Activated T-cell treated with anti-CD3 and anti-CD28 coated beads, Interleukin-2, amount 50 U/mL, for 72 hours (primary cell): ENCODE measurements around the gene CLNK. TPM values are rescaled to one million over a fixed set of nuclear protein-coding genes. Genes with fewer than 3 reads are reported as not detected.
A peak's percentile ranks its signal among the peaks of the same experiment; 100 is the strongest.

Experiments used
- ATAC-seq, 2 donors: fragments of 150-1000 bp; cut with Tn5 transposase; replicated peaks in 1 of 2; 2 replicates each; pipeline ENCODE4 v1.10.0; 2021; ENCODE audit warnings: moderate library complexity in 2 of 2, mild to moderate bottlenecking in 1 of 2
- DNase-seq, 2 donors: peaks; one replicate each; pipeline ENCODE4 v3.0.0; 2021 to 2022; ENCODE audit warnings: mixed read lengths in 1 of 2
- H3K27ac Mint-ChIP-seq: one replicate; pipeline ENCODE4 v1.8.0; 2022; ENCODE audit warnings: mild to moderate bottlenecking, moderate library complexity, mixed read lengths
- H3K27me3 Mint-ChIP-seq: one replicate; pipeline ENCODE4 v1.8.0; 2022; ENCODE audit warnings: low read depth, mixed read lengths
- H3K36me3 Mint-ChIP-seq, 2 donors: one replicate each; pipeline ENCODE4 v1.8.0; 2022; ENCODE audit warnings: mixed read lengths in 2 of 2, mild to moderate bottlenecking in 1 of 2; ENCODE audit not compliant: insufficient read depth in 2 of 2
- H3K4me1 Mint-ChIP-seq: one replicate; pipeline ENCODE4 v1.8.0; 2022; ENCODE audit warnings: low read depth, mixed read lengths
- H3K4me3 Mint-ChIP-seq, 2 donors: one replicate each; pipeline ENCODE4 v1.8.0; 2022; ENCODE audit warnings: mild to moderate bottlenecking in 2 of 2, mixed read lengths in 2 of 2, moderate library complexity in 2 of 2
- H3K9me3 Mint-ChIP-seq, 2 donors: one replicate each; pipeline ENCODE4 v1.8.0; 2022; ENCODE audit warnings: mixed read lengths in 2 of 2
- total RNA-seq, 2 donors: library from RNA; stranded (reverse); gene quantifications; one replicate each; pipeline ENCODE4 v1.2.3, GENCODE V29; 2022

The CLNK gene
- total RNA-seq, 2 donors from 2014 or later, result 0.05 to 0.55 TPM

DNA sequence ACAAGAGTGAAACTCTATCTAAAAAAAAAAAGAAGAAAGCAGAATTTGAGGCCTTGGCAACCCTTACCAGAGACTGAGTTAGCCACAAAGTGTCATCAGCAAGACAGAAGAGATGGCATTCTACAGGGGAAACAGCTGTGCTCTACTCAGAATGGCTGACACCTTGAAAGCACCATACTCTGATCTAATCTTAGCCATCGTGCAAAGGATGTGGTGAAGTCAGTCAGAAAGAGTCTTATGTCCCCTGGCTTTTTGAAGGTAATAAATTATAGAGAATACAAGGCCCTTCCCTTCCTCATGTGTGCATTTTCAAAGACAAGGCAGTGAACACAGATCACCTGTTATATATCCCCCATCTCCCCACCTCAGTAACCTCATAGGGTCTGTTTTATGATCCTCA is 13.2 kb downstream of the CLNK start:
- Mint-ChIP-seq H3K4me3 (peak overlapping the region in 1 of 2 donors; percentile 66), H3K27ac (peak overlapping the region; percentile 84)

DNA sequence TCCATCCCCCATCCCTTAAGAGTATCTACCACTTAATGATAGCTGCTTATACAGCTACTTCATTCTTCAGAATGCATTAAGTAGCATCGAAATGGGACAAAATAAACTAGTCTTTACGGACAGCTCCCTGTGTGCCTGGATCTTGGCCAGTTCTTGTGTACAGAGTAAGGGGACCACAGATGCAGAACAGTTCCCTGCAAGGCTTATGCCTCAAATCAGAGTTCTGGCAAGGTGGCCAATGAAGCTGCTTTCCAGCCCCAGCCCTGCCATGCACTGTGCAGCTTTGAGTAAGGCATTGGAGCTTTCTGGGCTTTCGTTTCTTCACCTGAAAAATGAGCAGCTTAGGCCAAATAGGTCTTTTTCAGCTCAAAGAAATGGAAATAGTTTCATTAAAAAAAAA is 14.2 kb downstream of the CLNK start:
- Mint-ChIP-seq H3K4me3 (no peak overlapping the region), H3K4me1 (peaks cover 30% of the 10 kb centered on the region), H3K27me3 (no peaks in the 10 kb centered on the region), H3K36me3 (no peaks in the 10 kb centered on the region), H3K9me3 (no peaks in the 10 kb centered on the region), H3K27ac (no peak overlapping the region)
- no peak for ATAC-seq
- no peak for DNase-seq

More for the DNA sequence above, 13.2 kb downstream of the CLNK start:
- H3K36me3 Mint-ChIP-seq, result peaks cover 0 to 3% of the 10 kb centered on the region in 2 donors
- H3K9me3 Mint-ChIP-seq, result no peaks in the 10 kb centered on the region
- DNase-seq, result peak; percentile 20 to 40
- peak; percentile 100 for ATAC-seq
- peaks cover 30% of the 10 kb centered on the region for H3K4me1 Mint-ChIP-seq
- H3K27me3 Mint-ChIP-seq, result no peaks in the 10 kb centered on the region

DNA sequence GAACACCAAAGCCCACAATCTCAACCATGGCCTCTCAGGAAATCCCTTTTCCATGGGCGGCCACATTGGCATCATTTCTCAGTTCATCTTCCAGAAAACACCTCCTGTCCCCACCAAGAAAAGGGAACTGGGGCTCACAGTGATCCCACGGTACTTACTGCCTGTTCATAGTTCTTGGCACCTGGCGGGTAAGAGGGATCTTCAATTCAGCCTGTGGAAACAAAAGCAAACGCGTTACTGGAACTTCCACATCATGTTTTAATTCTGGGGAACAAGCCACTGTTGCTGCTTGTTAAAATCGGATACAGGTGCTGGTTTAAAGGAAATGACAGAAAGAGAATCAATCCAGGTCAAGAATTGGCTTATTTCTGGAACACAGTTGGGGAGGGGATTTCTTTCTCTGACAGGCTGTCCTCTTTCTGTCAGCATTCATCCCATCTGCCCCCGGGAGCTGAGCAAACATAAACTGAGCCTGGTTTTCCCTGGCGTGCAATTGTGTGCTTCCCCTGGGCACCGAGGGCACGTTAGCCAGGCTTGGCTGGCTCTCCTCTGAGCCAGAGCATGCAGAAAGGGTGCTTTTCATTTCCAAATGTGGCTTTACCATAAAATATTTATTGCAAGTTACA is 16.8 kb downstream of the CLNK start:
- DNase-seq, result no peak
- H3K36me3 Mint-ChIP-seq, result no peaks in the 10 kb centered on the region
- no peak overlapping the region for H3K4me3 Mint-ChIP-seq
- H3K4me1 Mint-ChIP-seq, result peaks cover 25% of the 10 kb centered on the region
- H3K9me3 Mint-ChIP-seq, result no peaks in the 10 kb centered on the region
- H3K27me3 Mint-ChIP-seq, result no peaks in the 10 kb centered on the region
- no peak overlapping the region for H3K27ac Mint-ChIP-seq
- no peak for ATAC-seq

GRCh38 chr4:10666616-10667015 is 18.0 kb downstream of the CLNK start:
- no peaks in the 10 kb centered on the region for H3K27me3 Mint-ChIP-seq
- H3K9me3 Mint-ChIP-seq, result no peaks in the 10 kb centered on the region
- ATAC-seq (no peak), DNase-seq (no peak)
- H3K27ac Mint-ChIP-seq, result no peak overlapping the region
- H3K36me3 Mint-ChIP-seq, result no peaks in the 10 kb centered on the region
- no peak overlapping the region for H3K4me3 Mint-ChIP-seq
- H3K4me1 Mint-ChIP-seq, result peaks cover 14% of the 10 kb centered on the region

GRCh38 chr4:10664408-10664807 is 20.2 kb downstream of the CLNK start:
- DNase-seq (peak in 1 of 2 donors; percentile 2), ATAC-seq (peak in 1 of 2 donors; percentile 52)
- Mint-ChIP-seq H3K4me1 (peaks cover 6% of the 10 kb centered on the region), H3K9me3 (no peaks in the 10 kb centered on the region), H3K36me3 (no peaks in the 10 kb centered on the region), H3K27ac (no peak overlapping the region), H3K27me3 (no peaks in the 10 kb centered on the region), H3K4me3 (no peak overlapping the region)

DNA sequence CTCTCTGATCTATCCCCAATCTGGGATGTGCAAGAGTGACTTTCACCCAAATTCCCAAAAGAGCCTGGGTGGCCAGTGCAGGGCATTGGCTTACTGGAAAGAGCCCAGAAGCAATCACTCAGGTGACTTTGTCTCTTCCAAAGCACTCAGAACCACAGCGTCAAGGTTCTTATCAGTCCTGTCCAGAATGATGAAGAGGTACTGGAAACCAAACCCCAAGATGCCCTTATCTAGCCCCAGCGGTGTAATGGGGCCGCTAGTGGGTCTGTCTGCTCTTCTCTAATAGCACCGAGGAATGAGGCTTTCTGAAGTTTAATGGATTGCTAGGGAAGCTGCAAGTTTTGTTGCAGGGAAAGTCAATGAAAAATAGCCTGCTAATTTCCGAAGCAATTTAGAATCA is 21.6 kb downstream of the CLNK start:
- no peaks in the 10 kb centered on the region for H3K9me3 Mint-ChIP-seq
- no peak overlapping the region for H3K4me3 Mint-ChIP-seq
- H3K36me3 Mint-ChIP-seq, result no peaks in the 10 kb centered on the region
- H3K27ac Mint-ChIP-seq, result no peak overlapping the region
- no peak for DNase-seq
- ATAC-seq, result no peak
- peaks cover 8% of the 10 kb centered on the region for H3K4me1 Mint-ChIP-seq
- H3K27me3 Mint-ChIP-seq, result no peaks in the 10 kb centered on the region

DNA sequence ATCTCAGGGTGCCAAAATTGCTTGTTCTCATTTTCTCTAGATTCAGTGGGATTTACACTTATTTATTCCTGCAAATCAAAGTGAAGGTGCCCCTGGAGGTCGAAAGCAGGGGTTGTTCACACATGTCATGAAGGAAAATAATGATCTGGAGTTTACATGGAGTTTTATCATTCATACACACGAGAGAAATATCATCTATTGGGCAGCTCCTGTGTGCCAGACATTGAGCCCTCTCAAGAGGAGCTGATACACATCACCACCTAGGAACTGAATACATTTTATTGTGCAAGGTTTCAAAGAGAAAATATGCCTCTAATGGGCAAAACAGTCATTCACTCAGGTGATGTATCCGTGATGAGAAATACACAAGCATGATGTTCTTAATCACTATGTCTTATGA is 23.5 kb downstream of the CLNK start:
- Mint-ChIP-seq H3K4me3 (no peak overlapping the region), H3K4me1 (peaks cover 27% of the 10 kb centered on the region), H3K9me3 (no peaks in the 10 kb centered on the region), H3K27me3 (no peaks in the 10 kb centered on the region), H3K36me3 (no peaks in the 10 kb centered on the region), H3K27ac (no peak overlapping the region)
- DNase-seq, result no peak
- ATAC-seq, result no peak

DNA sequence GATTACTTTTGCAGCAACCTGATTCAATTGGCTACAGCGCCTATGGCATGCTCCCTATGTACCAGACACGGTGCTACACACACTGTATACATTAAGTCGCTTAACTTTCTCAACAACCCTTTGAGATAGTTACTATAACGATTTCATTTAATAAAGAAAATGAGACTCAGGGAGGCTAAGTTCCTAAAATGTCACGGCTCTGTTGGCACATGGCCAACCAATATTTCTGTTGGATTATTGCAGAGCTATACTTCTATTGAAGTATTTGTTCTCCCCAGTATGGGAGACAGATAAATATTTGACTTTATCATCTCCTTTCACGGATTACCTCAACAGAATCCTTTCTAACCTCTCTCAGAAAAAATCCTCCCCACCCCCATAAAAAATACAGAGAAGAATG is 25.3 kb downstream of the CLNK start:
- Mint-ChIP-seq H3K9me3 (no peaks in the 10 kb centered on the region), H3K27ac (no peak overlapping the region), H3K36me3 (no peaks in the 10 kb centered on the region), H3K4me3 (no peak overlapping the region), H3K27me3 (no peaks in the 10 kb centered on the region), H3K4me1 (peaks cover 34% of the 10 kb centered on the region)
- no peak for DNase-seq
- no peak for ATAC-seq

DNA sequence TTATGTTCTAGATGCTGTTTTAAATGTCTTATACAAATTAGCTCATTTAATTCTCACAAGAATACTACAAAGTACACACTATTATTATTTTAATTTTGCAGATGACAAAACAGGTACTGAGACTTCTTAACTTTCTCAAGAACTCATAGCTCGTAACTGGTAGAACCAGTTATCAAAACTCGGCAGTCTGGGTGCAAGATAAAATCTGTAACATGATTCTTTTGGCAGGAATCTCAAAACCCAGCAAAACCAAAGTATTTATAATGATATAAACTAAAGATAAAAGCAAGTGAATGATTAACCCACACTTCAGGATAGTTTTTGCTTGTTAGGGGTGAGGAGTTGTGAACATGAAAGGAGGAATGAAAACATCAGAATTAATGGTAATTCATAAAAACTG is 27.6 kb downstream of the CLNK start:
- no peak for DNase-seq
- H3K4me3 Mint-ChIP-seq, result peak overlapping the region; percentile 5 to 56
- no peaks in the 10 kb centered on the region for H3K36me3 Mint-ChIP-seq
- ATAC-seq, result no peak
- no peak overlapping the region for H3K27ac Mint-ChIP-seq
- H3K4me1 Mint-ChIP-seq, result peaks cover 32% of the 10 kb centered on the region
- H3K9me3 Mint-ChIP-seq, result no peaks in the 10 kb centered on the region
- H3K27me3 Mint-ChIP-seq, result no peaks in the 10 kb centered on the region

DNA sequence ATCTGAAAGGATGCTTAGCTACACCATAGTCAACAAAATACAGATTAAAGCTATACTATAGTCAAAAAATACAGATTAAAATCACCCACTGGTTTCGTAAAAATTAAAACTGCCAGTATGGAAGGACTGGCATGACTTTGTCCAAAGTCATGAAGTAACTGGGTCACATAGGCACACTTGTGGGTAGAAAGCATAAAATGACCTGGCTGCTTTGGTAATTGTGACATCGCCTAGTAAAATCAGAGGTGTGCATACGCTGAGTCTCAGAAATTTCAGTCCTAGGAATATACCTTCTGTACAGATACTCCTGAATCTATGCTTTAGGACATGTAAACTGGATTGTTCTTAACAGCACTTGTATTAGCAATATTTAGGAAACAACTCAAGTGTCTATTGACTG is 28.1 kb downstream of the CLNK start:
- Mint-ChIP-seq H3K9me3 (no peaks in the 10 kb centered on the region), H3K27me3 (no peaks in the 10 kb centered on the region), H3K4me3 (peak overlapping the region; percentile 5 to 59), H3K27ac (no peak overlapping the region), H3K4me1 (peaks cover 32% of the 10 kb centered on the region), H3K36me3 (no peaks in the 10 kb centered on the region)
- ATAC-seq (peak; percentile 48 to 66), DNase-seq (no peak)

DNA sequence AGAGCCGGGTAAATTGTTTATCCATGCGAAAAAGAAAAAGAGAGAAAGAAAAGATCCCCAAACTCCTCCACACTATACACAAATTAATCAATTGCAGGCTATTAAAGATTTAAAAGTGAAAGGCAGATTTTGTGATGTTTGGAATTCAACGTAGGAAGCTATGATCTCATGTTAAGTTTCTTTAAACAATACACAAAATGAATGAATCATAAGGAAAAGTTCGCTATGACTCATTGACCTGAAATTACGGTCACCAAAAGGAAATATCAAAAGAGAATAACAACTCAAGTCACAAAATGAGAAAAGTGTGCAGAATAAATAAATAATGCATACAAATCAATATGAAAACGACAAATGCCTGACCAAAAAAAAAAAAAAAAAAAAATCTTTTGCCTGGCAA is 28.6 kb downstream of the CLNK start:
- Mint-ChIP-seq H3K4me3 (peak overlapping the region; percentile 45 to 59), H3K9me3 (peaks cover 3% of the 10 kb centered on the region in 2 donors), H3K4me1 (peaks cover 32% of the 10 kb centered on the region), H3K27me3 (no peaks in the 10 kb centered on the region), H3K36me3 (no peaks in the 10 kb centered on the region), H3K27ac (no peak overlapping the region)
- no peak for DNase-seq
- peak; percentile 48 to 52 for ATAC-seq

GRCh38 chr4:10648479-10648878 is 36.1 kb downstream of the CLNK start:
- no peaks in the 10 kb centered on the region for H3K4me1 Mint-ChIP-seq
- ATAC-seq (no peak), DNase-seq (no peak)
- no peak overlapping the region for H3K27ac Mint-ChIP-seq
- no peaks in the 10 kb centered on the region for H3K36me3 Mint-ChIP-seq
- H3K9me3 Mint-ChIP-seq, result peaks cover 3% of the 10 kb centered on the region in 2 donors
- H3K27me3 Mint-ChIP-seq, result peaks cover 13% of the 10 kb centered on the region
- H3K4me3 Mint-ChIP-seq, result no peak overlapping the region

GRCh38 chr4:10647846-10648245 is 36.7 kb downstream of the CLNK start:
- Mint-ChIP-seq H3K4me3 (no peak overlapping the region), H3K9me3 (peaks cover 3% of the 10 kb centered on the region in 2 donors), H3K4me1 (no peaks in the 10 kb centered on the region), H3K27ac (no peak overlapping the region), H3K36me3 (no peaks in the 10 kb centered on the region), H3K27me3 (peaks cover 13% of the 10 kb centered on the region)
- ATAC-seq, result no peak
- DNase-seq, result no peak
